Measurements from ENCODE around the gene SLC12A8.

The SLC12A8 gene

GRCh38 chr3:125118600-125118999, 93.9 kb downstream of the SLC12A8 start:
- no peaks in the 10 kb centered on the region for H3F3A ChIP-seq (ENCODE audit: insufficient read depth, low read length)
- H3K36me3 ChIP-seq (replicated peaks; ENCODE audit: insufficient read depth, low read length): no peaks in the 10 kb centered on the region
- H3K4me2 ChIP-seq (ENCODE audit: low read depth, low read length): no peak overlapping the region
- H2AFZ ChIP-seq (ENCODE audit: low read length): no peak overlapping the region
- no peak for DNase-seq
- no peak overlapping the region for H3K4me3 ChIP-seq (ENCODE audit: low read length)
- no peaks in the 10 kb centered on the region for H3K9me3 ChIP-seq (replicated peaks; ENCODE audit: insufficient read depth, low read length)
- H3K9me2 ChIP-seq (replicated peaks; ENCODE audit: insufficient read depth, low read length): no peaks in the 10 kb centered on the region
- H3K79me2 ChIP-seq (ENCODE audit: low read length): no peaks in the 10 kb centered on the region
- no peaks in the 10 kb centered on the region for H4K20me1 ChIP-seq (ENCODE audit: insufficient read depth, low read length)
- no peak overlapping the region for H3K27ac ChIP-seq (ENCODE audit: low read length)
- no peaks in the 10 kb centered on the region for H3K4me1 ChIP-seq (ENCODE audit: low read length)
- H3K9ac ChIP-seq (ENCODE audit: low read length): no peak overlapping the region
- H3K27me3 ChIP-seq (replicated peaks; ENCODE audit: insufficient read depth, low read length): no peaks in the 10 kb centered on the region
- no peak for TF ChIP-seq EZH2phosphoT487 (IDR thresholded peaks at IDR 0.05; ENCODE audit: low read length)
- no peak for TF ChIP-seq CTCF (IDR thresholded peaks at IDR 0.05; ENCODE audit: low read length)
- TF ChIP-seq EZH2 (optimal IDR thresholded peaks at IDR 0.05; ENCODE audit: low read depth, low read length): no peak

DNA sequence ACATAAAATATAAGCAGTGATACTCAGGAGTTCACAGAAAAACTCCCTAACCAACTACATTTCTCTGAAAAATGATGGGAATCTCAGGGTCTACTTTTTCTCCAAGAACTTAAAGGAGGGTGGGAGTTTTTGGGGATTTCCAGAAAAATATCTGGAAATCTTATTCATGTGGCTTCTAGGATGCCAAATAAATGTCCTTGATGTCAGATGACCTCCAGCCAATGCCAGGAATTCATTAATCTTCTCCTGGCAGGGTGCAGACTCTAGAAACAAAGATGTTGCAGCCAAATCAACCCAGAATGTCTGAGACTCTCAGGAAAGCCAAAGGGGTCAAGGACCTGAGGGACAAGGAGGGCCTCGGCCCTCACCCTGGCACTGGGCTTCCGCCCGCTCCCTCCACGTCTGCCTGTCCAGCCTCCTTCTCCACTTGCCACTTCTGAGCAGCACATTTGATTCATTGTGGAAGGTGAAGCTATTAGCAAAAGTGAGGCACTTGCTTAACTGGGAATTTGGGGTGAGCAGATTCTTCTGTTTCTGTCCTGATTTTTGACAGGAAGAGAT, 94.8 kb downstream of the SLC12A8 start:
- no peaks in the 10 kb centered on the region for H3K4me1 ChIP-seq (ENCODE audit: low read length)
- no peaks in the 10 kb centered on the region for H3K79me2 ChIP-seq (ENCODE audit: low read length)
- H3K9me3 ChIP-seq (replicated peaks; ENCODE audit: insufficient read depth, low read length): no peaks in the 10 kb centered on the region
- DNase-seq: no peak
- no peak overlapping the region for H3K9ac ChIP-seq (ENCODE audit: low read length)
- no peaks in the 10 kb centered on the region for H3K9me2 ChIP-seq (replicated peaks; ENCODE audit: insufficient read depth, low read length)
- no peak overlapping the region for H3K27ac ChIP-seq (ENCODE audit: low read length)
- no peak overlapping the region for H3K4me3 ChIP-seq (ENCODE audit: low read length)
- H3F3A ChIP-seq (ENCODE audit: insufficient read depth, low read length): no peaks in the 10 kb centered on the region
- H2AFZ ChIP-seq (ENCODE audit: low read length): no peak overlapping the region
- H3K27me3 ChIP-seq (replicated peaks; ENCODE audit: insufficient read depth, low read length): no peaks in the 10 kb centered on the region
- TF ChIP-seq CTCF (IDR thresholded peaks at IDR 0.05; ENCODE audit: low read length): no peak
- no peak for TF ChIP-seq EZH2 (optimal IDR thresholded peaks at IDR 0.05; ENCODE audit: low read depth, low read length)
- TF ChIP-seq EZH2phosphoT487 (IDR thresholded peaks at IDR 0.05; ENCODE audit: low read length): no peak
- H4K20me1 ChIP-seq (ENCODE audit: insufficient read depth, low read length): no peaks in the 10 kb centered on the region
- H3K4me2 ChIP-seq (ENCODE audit: low read depth, low read length): no peak overlapping the region
- no peaks in the 10 kb centered on the region for H3K36me3 ChIP-seq (replicated peaks; ENCODE audit: insufficient read depth, low read length)

DNA sequence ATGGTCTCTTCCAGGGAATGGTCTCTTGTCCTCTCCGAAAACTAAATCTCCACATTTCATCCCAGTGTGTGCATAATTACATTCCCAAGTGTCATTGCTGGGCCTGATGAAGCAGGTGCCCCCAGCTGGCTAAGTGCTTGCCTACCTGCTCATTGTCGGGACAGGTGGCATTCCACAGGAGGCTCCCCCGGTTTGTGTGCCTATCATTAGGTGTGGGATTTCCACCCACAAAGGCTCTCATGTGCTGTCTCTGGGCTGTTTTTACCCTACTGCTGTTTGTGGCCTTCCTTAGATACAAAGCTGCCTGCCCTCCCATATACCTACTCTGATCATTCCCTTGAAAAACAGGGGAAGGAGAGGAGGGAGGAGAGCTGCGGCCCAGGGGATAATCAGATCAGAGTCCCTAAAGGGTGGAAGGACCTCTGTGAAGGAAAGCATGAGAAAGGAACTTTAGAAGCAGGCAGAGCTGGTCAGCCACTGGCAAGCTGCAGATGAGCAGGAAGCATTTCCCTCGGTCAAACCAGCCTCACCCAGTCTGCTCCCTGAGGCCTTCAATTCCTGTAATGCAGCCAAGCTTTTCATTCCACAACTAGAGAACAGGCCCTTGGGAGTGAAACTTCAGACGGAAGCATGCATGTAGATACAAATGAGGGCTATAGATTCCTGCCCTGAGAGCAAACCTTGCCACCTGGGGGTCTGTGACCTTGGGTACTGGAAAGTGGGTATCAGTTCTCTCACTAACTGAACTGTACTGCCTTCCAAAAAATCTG, 96.1 kb downstream of the SLC12A8 start:
- no peak overlapping the region for H3K4me2 ChIP-seq (ENCODE audit: low read depth, low read length)
- H3K9me2 ChIP-seq (replicated peaks; ENCODE audit: insufficient read depth, low read length): no peaks in the 10 kb centered on the region
- no peaks in the 10 kb centered on the region for H3F3A ChIP-seq (ENCODE audit: insufficient read depth, low read length)
- H3K79me2 ChIP-seq (ENCODE audit: low read length): no peaks in the 10 kb centered on the region
- H3K27me3 ChIP-seq (replicated peaks; ENCODE audit: insufficient read depth, low read length): no peaks in the 10 kb centered on the region
- H3K9ac ChIP-seq (ENCODE audit: low read length): no peak overlapping the region
- no peak overlapping the region for H2AFZ ChIP-seq (ENCODE audit: low read length)
- H3K4me3 ChIP-seq (ENCODE audit: low read length): no peak overlapping the region
- H4K20me1 ChIP-seq (ENCODE audit: insufficient read depth, low read length): no peaks in the 10 kb centered on the region
- H3K4me1 ChIP-seq (ENCODE audit: low read length): no peaks in the 10 kb centered on the region
- no peaks in the 10 kb centered on the region for H3K9me3 ChIP-seq (replicated peaks; ENCODE audit: insufficient read depth, low read length)
- no peaks in the 10 kb centered on the region for H3K36me3 ChIP-seq (replicated peaks; ENCODE audit: insufficient read depth, low read length)
- no peak for DNase-seq
- no peak overlapping the region for H3K27ac ChIP-seq (ENCODE audit: low read length)
- TF ChIP-seq EZH2phosphoT487 (IDR thresholded peaks at IDR 0.05; ENCODE audit: low read length): no peak
- TF ChIP-seq CTCF (IDR thresholded peaks at IDR 0.05; ENCODE audit: low read length): no peak
- TF ChIP-seq EZH2 (optimal IDR thresholded peaks at IDR 0.05; ENCODE audit: low read depth, low read length): no peak
